Measurements from ENCODE around the gene VSIG2.

VSIG2 gene

GRCh38 chr11:124751741-124752470 is at the start of gene VSIG2:
Gene VSIG2, minus strand, starts transcription at chr11:124752255. Its CDS starts 118 bp downstream, at chr11:124752137.
- H4K20me1 ChIP-seq (ENCODE audit: insufficient read depth, low read length), result no peaks in the 10 kb centered on the region
- no peaks in the 10 kb centered on the region for H3K36me3 ChIP-seq (replicated peaks; ENCODE audit: low read depth, low read length)
- peaks cover 24% of the 10 kb centered on the region for H3K4me1 ChIP-seq (ENCODE audit: low read length)
- no peaks in the 10 kb centered on the region for H3K79me2 ChIP-seq (ENCODE audit: low read length)
- no peak within 1 kb of the TSS for H2AFZ ChIP-seq (ENCODE audit: low read depth, low read length)
- no peak within 1 kb of the TSS for H3K27ac ChIP-seq (ENCODE audit: low read length)
- H3K27me3 ChIP-seq (ENCODE audit: low read depth, low read length), result no peaks in the 10 kb centered on the region
- no peak within 1 kb of the TSS for H3K4me2 ChIP-seq (ENCODE audit: low read length)
- no peaks in the 10 kb centered on the region for H3K9me3 ChIP-seq (ENCODE audit: insufficient read depth, low read length)
- TF ChIP-seq EZH2phosphoT487 (IDR thresholded peaks at IDR 0.05; ENCODE audit: low read depth) (no peak), CTCF (IDR thresholded peaks at IDR 0.05; ENCODE audit: low read depth, low read length) (no peak)
- H3K4me3 ChIP-seq (ENCODE audit: low read length), result no peak within 1 kb of the TSS
- no peak within 1 kb of the TSS for H3K9ac ChIP-seq (ENCODE audit: low read length)

GRCh38 chr11:124801014-124801413 is 49.0 kb upstream of the VSIG2 start:
- H3K27ac ChIP-seq (ENCODE audit: low read length), result peak overlapping the region; percentile 69

GRCh38 chr11:124800226-124800929 is 48.3 kb upstream of the VSIG2 start, which contains the start of gene MSANTD2:
Gene MSANTD2, minus strand, starts transcription at chr11:124800406. Its CDS starts 26 bp downstream, at chr11:124800380.
- Histone ChIP-seq H3K36me3 (replicated peaks; ENCODE audit: low read depth, low read length) (no peaks in the 10 kb centered on the region), H3K9ac (ENCODE audit: low read length) (peak within 1 kb of the TSS; percentile 86), H2AFZ (ENCODE audit: low read depth, low read length) (peak within 1 kb of the TSS; percentile 93), H3K4me2 (ENCODE audit: low read length) (peak within 1 kb of the TSS; percentile 97), H3K9me3 (ENCODE audit: insufficient read depth, low read length) (no peaks in the 10 kb centered on the region), H3K79me2 (ENCODE audit: low read length) (peaks cover 46% of the 10 kb centered on the region), H3K4me3 (ENCODE audit: low read length) (peak within 1 kb of the TSS; percentile 86), H4K20me1 (ENCODE audit: insufficient read depth, low read length) (no peaks in the 10 kb centered on the region; the same call in 1 of the 2 replicates), H3K27ac (ENCODE audit: low read length) (peak within 1 kb of the TSS; percentile 69), H3K4me1 (ENCODE audit: low read length) (peaks cover 23% of the 10 kb centered on the region), H3K27me3 (ENCODE audit: low read depth, low read length) (no peaks in the 10 kb centered on the region)
- TF ChIP-seq EZH2phosphoT487 (IDR thresholded peaks at IDR 0.05; ENCODE audit: low read depth), result no peak
- TF ChIP-seq CTCF (IDR thresholded peaks at IDR 0.05; ENCODE audit: low read depth, low read length), result 0 out of 2 replicates have a peak, but pooled peaks have one; percentile 4

More at GRCh38 chr11:124801014-124801413, 49.0 kb upstream of the VSIG2 start:
- peaks cover 23% of the 10 kb centered on the region for H3K4me1 ChIP-seq (ENCODE audit: low read length)
- H4K20me1 ChIP-seq (ENCODE audit: insufficient read depth, low read length), result no peaks in the 10 kb centered on the region; the same call in 1 of the 2 replicates
- peak overlapping the region; percentile 86 for H3K4me3 ChIP-seq (ENCODE audit: low read length)
- no peak for TF ChIP-seq CTCF (IDR thresholded peaks at IDR 0.05; ENCODE audit: low read depth, low read length)
- TF ChIP-seq EZH2phosphoT487 (IDR thresholded peaks at IDR 0.05; ENCODE audit: low read depth), result no peak
- H3K4me2 ChIP-seq (ENCODE audit: low read length), result peak overlapping the region; percentile 67
- H3K27me3 ChIP-seq (ENCODE audit: low read depth, low read length), result no peaks in the 10 kb centered on the region
- H3K9ac ChIP-seq (ENCODE audit: low read length), result peak overlapping the region; percentile 86
- H3K79me2 ChIP-seq (ENCODE audit: low read length), result peaks cover 42% of the 10 kb centered on the region
- H3K9me3 ChIP-seq (ENCODE audit: insufficient read depth, low read length), result no peaks in the 10 kb centered on the region
- peak overlapping the region; percentile 93 for H2AFZ ChIP-seq (ENCODE audit: low read depth, low read length)
- no peaks in the 10 kb centered on the region for H3K36me3 ChIP-seq (replicated peaks; ENCODE audit: low read depth, low read length)
